KBM-7 (cell line): ENCODE data around the gene KIF6.
"Not testable (repeated sequence)": the region's sequence is repeated elsewhere in the genome, so short reads cannot be mapped to it uniquely, and the experiment has no call there.

Experiments used
- DNase-seq: peaks from one replicate; pipeline ENCODE4 v3.0.0-alpha.2; 2015
- in situ Hi-C: fragments of 300-500 bp; cut with MboI; formaldehyde crosslinking; loops from 2 replicates; pipeline ENCODE4 v1.14.3; 2020; ENCODE audit warnings: low sequenced_read_pairs, low pct_unique_long_range_greater_than_20kb, mixed read lengths

KIF6 gene

DNA sequence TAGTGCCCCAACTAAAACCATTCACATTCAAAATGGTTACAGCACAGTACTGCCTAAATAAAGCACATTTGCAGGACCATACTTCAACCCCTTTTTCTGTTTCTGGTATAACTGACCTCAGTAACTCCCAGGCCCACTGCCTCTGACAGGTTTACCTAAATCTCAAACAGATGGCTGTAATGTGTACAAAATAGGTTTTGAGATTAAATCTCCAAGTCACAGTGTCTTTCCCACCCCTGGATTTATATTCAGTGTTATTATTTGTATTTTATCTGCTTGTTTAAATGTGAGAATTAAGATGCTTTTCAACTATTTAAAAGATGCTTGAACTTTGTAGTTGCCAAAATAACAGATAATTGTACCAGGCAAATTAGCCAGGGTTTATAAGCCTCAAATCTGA, 4.7 kb upstream of the KIF6 start:
- DNase-seq: no peak

DNA sequence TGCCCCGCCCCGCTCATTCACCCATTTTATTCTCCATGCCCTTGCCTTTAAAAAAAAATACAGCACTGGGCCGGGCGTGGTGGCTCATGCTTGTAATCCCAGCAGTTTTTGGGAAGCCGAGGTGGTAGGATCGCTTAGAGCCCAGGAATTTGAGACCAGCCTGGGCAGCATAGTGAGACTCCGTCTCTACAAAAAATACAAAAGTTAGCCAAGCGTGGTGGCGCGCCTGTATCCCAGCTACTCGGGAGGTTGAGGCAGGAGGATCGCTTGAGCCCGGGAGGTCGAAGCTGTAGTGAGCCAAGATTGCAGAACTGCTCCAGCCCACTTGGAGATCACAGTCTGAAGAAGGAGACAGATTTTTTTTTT, 407 bp upstream of the KIF6 start:
- DNase-seq: no peak
- in situ Hi-C loops: no loop called here

More for the DNA sequence above, 4.7 kb upstream of the KIF6 start:
- in situ Hi-C loops: no loop called here

DNA sequence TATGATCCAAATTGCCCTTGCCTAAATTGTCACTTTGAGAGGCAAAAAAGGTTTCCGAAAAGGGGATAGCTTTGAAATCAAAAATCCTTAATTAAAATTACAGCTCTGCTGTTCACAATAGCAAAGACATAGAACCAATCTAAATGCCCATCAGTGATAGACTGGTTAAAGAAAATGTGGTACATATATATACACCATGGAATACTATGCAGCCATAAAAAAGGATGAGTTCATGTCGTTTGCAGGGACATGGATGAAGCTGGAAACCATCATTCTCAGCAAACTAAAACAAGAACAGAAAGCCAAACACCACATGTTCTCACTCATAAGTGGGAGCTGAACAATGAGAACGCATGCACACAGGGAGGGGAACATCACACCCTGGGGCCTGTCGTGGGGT, 1.9 kb downstream of the KIF6 start:
- DNase-seq, in situ Hi-C loops: not testable (repeated sequence)

DNA sequence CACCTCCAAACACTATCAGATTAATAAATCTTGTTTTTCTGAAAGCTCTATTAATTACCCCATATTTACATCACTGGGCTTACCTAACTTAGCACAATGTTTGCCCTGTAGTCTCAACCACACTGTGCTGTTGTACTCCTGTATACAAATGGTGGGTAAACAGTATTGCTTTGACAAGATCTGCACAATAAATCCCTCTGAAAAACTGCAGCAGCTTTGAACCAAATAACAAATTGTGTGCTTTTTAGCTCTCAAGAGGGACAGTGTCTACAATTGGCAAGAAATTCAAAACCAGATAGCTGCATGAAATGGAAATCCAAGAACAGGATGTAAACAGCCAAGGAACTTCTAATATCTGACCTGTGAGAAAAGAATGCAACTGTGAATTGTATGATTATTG, 10.4 kb downstream of the KIF6 start:
- DNase-seq: no peak
- in situ Hi-C loops: no loop called here

DNA sequence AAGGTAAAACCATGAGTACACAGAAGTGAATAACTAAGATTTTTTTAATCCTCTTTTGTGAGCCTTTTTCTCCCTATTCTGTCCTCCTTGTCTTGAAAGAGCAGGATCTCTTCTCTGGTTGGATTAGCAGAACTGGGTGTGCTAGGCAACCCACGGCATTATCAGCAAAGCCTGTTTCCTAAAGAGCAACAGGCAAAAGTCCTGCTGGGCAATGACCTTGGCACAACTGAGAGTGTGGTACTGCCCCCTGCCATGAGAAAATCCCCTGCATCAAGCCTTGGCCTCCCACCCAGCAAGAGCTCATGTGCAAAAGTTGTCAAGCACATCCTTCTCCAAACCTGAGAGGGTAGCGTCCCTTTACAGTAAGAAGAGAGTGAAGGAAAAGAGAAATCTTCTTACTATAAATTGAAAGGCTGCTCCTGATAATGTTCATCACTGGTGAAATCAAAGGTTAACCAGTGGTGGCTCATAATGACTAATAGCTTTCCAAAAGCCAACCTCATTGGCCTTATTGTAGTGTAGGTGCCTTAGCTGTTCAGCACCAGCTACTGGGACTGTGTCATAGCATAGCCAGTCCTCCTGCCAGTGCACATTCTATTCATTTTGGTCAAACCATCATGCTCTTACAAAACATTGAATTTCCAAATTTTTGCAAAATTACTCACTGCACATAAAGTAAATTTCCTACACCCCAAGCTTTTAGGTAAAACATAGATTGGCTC, 17.1 kb downstream of the KIF6 start:
- no peak for DNase-seq
- in situ Hi-C loops: no loop called here

DNA sequence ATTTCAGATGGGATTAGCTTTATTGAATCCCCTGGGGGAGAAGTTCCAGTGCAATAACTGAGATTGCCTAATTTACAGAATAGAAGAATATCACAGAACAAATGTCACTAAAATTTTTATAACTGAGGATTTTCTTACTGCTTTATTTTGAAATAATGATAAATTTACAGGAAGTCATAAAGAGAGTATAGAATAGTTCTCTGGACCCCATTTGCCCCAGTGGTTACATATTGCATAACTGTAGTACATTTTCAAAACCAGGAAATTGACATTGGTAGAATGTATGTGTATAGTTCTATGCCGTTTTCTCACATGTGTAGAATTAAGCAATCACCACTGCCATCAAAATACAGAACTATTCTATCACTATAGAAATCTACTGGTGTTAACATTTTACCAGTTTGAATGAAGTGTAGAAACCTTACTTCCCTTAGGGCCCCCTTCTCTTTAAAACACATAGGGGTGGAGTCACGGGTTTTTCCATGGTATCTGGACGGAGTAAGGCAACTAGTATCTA, 18.3 kb downstream of the KIF6 start:
- DNase-seq: no peak
- in situ Hi-C loops: no loop called here

DNA sequence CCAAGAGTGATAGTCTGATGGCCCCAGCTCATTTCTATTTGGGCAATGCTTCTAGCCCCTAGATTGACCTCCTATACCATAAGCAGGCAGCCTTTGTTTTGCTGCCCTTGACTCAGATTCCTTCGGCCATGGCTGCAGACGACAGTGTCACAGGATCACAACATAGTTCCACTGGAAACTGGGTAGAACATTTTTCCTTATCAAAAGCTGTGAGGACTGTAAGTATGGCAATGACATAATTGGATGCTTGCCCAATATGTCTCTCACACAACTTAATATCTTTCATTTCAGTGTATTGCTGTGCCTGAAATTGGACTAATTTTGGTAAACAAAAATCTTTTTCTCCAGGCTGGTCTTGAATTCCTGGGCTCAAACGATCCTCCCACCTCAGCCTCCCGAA, 22.9 kb downstream of the KIF6 start:
- in situ Hi-C loops: no loop called here
- DNase-seq: no peak

DNA sequence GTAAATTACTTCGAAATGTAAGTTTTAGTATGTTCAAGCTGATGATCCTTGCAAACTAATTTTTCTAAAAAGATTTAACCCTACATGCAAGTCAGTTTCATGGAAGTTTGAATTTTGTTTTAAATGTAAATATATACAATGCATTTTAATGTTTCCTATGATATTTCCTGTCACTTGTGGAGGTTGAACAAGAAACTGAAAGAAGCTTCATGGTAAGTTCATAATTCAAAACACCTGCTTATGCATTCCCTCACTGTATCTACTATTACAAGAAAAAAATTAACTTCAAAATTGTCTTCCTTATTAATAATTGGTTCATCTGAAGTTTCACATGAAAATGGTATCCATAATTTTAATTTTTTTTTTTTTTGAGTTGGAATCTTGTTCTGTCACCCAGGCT, 24.8 kb downstream of the KIF6 start:
- DNase-seq: no peak
- in situ Hi-C loops: no loop called here

DNA sequence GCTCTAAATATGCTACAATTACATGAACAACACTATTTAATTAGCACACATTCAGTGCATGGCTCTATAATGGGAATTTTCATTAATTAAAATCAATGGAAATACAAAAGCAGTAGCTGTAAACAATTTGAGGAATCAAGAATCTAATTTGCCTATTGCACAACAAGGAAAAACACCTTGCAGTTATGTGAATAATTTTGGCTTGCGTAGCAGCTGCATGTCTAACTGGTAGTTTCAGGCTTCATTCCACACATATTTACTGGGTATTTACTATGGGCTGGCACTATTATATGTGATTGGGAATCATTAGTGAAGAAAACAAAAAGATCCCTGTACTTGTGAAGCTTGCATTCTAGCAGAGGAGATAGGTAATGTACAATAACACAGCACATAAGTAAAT, 26.4 kb downstream of the KIF6 start:
- in situ Hi-C loops: no loop called here
- DNase-seq: no peak

DNA sequence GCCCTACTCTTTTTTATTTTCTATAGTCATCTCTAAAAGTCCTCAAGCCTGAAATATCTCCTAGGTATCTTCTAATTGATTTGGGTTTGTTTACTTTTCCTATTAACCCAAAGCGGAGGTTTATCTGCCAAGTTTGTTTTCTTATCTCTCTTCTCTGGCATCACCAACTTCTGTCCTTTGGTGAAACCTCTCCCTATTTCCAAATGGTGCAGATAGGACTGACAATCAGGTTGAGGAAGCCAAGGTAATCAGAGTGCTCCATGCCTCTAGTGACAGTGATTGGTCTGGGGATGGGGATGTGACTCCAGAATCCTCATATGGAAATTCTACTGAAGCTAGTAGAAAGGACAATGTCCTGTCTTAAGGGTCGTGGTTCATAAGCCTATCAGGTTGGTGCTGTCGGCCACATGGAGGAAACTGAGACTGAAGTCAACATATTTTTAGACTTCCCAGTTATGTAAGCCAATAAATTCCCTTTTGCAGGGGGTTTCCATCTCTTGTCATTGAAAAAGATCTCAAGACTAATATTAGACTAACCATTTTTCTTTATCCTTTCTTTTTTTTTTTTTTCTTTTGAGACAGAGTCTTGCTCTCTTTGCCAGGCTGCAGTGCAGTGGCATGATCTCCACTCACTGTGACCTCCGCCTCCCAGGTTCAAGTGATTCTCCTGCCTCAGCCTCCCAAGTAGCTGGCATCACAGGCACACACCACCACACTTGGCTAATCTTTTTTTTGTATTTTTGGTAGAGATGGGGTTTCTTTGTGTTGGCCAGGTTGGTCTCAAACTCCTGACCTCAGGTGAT, 28.0 kb downstream of the KIF6 start:
- in situ Hi-C loops: no loop called here
- DNase-seq: no peak

DNA sequence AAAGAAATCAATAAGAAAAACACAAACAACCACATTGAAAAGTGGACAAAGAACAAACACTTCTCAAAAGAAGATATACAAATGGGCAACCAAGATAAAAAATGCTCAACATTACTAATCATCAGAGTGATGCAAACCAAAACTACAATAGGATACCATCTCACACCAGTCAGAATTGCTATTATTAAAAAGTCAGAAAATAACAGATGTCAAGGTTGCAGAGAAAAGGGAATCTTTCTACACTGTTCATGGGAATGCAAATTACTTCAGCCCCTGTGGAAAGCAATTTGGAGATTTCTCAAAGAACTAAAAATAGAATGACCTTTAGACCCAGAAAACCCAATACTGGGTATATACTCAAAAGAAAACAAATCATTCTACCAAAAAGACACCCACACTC, 29.8 kb downstream of the KIF6 start:
- DNase-seq: no peak
- in situ Hi-C loops: no loop called here

DNA sequence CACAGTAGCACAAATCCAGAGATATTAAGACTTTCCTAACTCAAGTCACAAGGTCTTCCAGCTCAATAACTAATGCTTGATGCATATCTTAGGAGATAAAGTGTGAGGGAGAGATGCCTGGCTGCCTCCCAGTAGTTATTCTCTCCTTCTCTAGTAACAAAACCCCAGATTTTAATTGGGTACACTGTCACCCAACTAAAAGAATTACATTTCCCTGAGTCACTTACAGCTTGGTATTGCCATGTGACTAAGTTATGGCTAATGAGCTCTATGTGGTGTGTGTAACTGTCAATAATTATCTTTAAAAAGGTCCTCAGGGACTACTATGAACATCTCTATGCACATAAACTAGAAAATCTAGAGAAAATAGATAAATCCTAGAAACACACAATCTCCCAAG, 32.0 kb downstream of the KIF6 start:
- in situ Hi-C loops: no loop called here
- no peak for DNase-seq

DNA sequence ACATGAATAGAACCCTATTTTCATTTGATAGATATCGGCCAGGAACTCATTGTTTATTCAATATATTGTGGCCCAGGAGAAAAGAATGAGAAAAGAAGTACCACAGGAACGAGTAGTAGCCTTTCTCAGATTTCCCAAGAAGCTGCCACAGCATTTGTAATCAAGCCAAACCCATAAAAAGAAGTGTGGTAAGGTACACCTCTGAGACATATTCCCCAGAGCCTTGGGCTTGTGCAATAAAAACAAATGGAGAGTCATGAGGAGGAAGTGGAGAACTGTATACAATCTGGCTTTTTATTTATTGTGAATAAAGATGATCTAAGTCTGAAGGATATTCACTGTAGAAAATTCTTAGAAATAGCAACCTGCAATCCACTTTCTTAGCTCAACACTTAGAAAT, 36.7 kb downstream of the KIF6 start:
- DNase-seq: no peak
- in situ Hi-C loops: no loop called here

DNA sequence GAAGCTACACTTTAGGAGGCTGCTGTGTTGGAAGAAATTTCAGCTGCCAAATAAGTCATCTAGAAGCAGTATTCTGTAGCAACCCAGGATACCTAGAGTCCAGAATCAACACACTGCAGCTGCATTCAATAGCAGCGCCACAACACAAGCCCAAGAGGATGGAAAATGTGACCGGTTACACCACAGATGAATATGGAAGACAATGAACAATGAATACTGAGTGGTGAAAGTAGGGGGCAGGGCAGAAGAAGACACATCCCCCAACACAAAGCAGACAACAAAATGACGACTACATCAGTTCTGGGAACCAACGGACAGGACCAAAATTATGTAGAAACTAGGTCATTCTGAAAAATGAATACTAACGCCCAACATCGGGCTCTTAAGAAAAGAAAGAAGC, 38.2 kb downstream of the KIF6 start:
- no peak for DNase-seq
- in situ Hi-C loops: no loop called here

DNA sequence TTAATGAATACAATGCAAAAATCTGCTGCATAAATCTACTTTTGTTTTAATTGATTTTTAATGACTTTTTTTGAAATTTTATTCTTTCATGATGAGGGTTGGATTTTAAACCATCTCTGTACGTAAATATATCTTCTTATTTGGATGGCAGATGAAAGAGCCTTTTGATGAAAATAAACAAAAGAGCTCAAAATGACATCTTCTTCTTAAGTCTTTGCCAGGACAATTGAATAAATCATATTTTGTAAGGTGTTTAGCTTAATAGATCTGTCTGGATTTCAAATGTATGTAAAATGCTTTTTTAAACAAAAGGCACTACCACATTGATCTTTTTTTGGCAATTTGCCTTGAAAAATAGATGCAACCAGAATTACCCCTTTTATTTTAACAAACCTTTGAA, 39.3 kb downstream of the KIF6 start:
- in situ Hi-C loops: no loop called here
- DNase-seq: no peak

DNA sequence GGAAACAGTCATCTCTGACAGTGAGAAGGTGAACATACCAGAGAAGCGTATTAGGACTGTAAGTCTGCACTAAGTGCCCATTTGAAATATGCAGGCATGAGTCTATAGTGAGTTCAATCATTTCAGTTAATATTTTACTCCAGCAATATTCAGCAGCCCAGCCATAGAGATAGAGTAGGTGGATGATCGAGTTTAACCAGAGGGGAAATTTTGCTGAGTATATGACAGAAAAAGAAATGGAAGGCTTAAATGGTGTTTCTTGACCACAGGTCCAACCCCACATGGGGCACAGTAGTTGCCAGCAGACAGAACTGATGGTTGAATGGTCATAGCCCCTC, 39.8 kb downstream of the KIF6 start:
- in situ Hi-C loops: no loop called here
- no peak for DNase-seq

DNA sequence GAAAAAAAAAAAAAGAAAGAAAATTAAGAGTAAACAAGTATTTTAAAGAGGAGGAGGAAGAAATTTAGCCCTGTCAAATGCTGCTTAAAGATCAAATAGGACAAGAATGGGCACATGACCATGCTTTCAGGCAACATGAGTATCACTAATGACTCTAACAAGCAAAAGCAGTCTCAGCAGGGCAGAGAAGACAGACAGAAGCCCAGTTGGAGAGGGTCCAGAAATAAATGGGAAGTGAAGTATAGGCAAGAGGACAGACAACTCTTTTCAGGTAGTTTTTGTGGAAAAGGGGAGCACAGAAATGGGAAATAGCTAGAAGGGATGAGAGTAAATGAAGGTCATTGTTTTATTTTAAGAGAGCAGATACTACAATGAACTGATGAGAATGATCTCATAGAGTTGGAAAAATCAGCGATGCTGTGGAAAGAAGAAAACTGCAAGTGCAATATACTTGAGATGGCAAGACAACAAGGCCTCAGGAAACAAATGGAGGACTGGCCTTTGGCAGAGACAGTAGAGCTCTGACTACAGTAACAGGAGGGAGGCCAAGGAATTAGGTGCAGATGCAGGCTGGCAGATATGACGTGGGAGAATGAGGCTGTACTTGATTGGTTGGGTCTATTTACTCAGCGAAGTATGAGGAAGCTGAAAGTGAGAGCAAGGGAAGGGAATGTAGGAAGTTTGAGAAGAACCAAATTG, 40.3 kb downstream of the KIF6 start:
- DNase-seq: no peak
- in situ Hi-C loops: no loop called here

DNA sequence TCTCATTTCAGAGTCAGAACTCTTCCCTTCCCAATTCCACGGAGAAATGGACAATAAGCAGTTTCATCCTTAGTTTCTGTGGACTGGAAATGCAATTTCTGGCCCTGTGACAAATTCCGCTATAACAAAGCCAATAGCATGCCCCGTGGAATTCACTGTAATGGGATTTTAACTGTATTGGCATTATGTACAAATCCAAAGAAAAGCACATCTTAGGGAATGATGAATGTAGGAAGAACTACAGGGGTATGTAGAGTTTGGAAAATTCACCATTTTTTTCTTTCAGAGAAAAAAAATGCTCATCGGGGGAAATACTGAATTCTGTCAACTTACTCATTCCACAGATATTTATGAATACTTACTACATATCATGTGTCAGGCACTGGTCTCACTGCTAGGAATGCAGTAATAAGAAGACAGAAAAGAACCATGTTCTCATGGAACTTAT, 43.5 kb downstream of the KIF6 start:
- in situ Hi-C loops: no loop called here
- DNase-seq: no peak

DNA sequence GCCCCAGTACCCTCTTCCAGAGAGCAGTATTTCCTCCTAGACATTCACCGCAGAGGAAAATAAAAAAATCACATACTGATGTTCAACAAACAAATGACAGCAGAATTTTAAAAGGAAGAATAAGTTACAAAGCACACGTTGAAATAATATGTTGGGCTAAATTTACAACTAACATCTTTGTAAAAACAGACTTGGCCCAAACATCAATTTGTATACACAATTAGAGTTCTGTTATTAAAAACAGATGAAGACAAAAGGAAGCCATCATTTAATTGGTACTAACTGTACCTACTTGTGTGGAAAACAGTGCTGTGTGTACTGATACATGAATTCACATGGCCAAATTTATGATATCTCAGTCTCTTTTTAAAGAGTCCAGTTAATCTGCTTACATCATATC, 46.3 kb downstream of the KIF6 start:
- in situ Hi-C loops: no loop called here
- DNase-seq: no peak

DNA sequence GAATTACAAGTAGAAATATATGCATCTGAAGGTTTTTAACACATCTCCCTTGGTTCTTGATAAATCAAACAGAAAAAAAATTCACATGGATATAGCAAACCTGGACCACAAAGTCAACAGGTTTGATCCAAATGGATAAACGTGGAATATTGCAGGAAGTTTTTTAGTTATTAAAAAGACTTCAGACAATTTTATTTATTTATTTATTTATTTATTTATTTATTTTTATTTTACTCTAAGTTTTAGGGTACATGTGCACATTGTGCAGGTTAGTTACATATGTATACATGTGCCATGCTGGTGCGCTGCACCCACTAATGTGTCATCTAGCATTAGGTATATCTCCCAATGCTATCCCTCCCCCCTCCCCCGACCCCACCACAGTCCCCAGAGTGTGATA, 47.9 kb downstream of the KIF6 start:
- in situ Hi-C loops, DNase-seq: not testable (repeated sequence)
